ENCODE measurements around the gene ZNRD2. TPM values are rescaled to one million over a fixed set of nuclear protein-coding genes. Genes with fewer than 3 reads are reported as not detected.
"Not testable (repeated sequence)": the region's sequence is repeated elsewhere in the genome, so short reads cannot be mapped to it uniquely, and the experiment has no call there.

ZNRD2 gene
- total RNA-seq, 1 experiment from 2014 or later, result 106 TPM

DNA sequence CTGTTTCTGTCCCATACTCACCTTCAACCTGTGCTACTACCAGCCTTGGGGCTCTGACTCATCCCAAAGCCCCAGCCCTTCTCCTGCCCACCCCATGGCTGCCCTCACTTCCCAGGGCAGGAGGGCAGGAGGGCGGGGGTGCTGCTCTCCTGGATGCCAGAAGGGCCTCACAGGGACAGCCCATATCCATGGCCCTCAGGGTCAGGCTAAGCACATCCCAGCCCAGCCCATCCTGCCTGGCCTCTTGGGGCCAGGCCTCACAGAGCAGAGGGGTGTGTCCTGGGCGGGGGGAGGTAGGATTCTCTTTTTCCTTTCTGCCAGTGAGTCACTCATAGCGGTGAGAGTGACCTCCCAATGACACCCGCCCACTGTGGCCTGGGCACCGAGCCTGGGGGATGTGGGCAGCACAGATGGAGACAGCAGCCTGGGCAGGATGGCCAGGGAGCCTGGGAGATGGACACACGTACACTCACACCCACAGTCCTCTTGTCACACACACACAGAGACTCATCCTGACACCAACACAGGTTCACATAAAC is 14.5 kb upstream of the ZNRD2 start:
- peak; percentile 98 for DNase-seq (ENCODE audit: low read depth)

DNA sequence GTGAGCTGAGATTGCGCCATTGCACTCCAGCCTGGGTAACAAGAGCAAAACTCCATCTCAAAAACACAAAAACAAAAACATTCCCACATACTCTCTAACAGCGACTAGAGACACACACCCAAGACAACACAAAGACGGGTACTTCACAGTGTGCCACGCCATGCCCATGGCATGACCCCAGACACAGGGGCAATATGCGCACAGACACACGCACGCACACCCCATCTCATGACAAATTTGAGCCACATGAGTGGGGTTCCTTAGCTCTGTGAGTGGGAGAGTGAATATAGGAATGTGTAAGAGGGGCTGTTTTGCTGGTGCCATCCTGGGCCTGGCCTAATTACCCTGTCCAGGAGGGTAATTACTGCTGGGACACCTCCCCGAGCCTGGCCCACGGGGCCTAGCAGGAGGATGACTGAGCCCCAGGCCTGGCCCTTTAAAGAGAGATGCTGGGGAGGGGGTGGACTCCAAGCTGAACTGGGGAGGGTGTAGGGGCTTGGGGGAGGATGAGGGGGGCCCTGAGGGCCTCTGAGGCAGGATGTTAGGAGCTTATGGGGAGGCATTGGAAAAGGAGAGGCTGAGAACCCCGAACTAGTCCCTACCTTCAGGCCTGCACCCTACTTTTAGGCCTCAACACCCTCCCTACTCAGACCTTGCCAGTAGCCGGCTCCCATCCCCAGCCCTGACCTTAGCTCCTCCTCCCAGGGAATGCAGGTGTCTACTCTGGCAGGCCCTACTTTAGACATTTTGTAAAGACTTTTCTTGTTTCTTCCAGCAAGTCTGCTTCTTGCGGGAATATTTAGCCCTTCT is 13.6 kb upstream of the ZNRD2 start:
- peak; percentile 48 for DNase-seq (ENCODE audit: low read depth)

GRCh38 chr11:65557280-65558001 is 12.8 kb upstream of the ZNRD2 start:
- DNase-seq (ENCODE audit: low read depth), result no peak

DNA sequence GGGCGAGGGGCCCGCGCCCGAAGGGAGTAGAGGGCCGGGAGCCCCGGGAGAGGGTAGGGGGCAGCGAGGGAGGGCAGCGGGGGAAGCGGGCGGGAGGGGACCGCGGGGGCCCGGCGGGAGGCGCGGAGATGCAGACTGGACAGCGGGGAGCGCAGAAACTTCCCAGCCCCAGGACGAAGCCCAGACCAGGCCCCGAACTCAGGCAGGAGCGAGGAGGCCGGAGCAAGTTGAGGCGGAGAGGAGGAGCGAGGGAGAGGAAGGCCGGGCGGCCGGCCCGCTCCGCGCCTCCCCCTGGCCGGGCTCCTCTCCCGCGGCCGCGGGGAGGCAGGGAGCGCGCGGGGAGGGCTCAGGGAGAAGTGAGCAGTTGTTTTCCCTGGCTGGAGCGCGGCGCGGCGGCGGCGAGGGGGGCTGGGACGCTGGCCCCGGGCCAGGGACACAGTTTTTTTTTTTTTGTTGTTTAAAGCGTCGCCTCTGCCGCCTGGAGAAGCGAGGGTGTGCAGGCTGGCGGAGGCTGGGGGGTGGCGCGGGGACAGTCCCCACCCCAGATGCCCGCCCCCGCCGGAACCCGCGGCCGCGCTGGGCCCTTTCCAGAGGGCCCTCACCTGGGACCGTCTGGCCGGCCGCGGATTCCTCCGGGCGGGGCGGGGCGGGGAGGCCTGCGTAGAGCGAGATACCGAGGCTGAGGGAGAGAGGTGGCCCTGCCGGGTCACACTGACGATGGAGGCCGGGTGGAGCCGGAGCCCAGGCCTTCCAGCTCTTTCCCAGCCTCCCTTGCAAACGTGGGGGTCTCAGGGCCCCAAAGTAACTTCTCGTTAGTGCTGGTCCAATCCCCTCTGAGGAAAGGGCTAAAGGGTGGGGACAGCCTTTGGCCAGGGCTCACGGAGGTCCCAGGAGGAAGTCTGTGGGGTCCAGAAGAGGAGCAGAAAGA is 12.0 kb upstream of the ZNRD2 start, which contains the start of gene LTBP3:
TSS of gene LTBP3 (minus strand) at position 358 of the 928 bp plus-strand sequence. CDS start 400 bp downstream, outside the sequence.
- peak; percentile 86 for DNase-seq (ENCODE audit: low read depth)

GRCh38 chr11:65558930-65559509 is 11.3 kb upstream of the ZNRD2 start:
- peak; percentile 50 for DNase-seq (ENCODE audit: low read depth)

DNA sequence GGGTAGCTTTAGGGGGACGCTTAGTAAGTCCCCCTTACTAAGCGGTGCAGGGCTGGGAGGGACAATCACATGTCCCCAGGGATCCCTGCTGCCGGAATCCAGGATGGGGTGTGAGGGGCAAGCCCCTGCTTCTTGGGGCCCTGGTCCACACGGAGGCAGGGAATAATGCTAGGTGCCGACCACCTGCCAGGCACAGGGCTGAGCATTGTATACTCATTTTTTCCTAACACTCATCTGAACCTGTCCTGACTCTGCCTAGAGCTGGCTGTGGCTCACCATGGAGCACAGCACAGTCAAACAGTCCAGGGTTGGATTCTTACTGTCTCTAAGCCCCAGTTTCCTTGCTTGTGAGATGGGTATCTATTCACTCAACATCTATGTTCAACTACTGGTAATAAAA is 10.7 kb upstream of the ZNRD2 start:
- DNase-seq (ENCODE audit: low read depth), result no peak

DNA sequence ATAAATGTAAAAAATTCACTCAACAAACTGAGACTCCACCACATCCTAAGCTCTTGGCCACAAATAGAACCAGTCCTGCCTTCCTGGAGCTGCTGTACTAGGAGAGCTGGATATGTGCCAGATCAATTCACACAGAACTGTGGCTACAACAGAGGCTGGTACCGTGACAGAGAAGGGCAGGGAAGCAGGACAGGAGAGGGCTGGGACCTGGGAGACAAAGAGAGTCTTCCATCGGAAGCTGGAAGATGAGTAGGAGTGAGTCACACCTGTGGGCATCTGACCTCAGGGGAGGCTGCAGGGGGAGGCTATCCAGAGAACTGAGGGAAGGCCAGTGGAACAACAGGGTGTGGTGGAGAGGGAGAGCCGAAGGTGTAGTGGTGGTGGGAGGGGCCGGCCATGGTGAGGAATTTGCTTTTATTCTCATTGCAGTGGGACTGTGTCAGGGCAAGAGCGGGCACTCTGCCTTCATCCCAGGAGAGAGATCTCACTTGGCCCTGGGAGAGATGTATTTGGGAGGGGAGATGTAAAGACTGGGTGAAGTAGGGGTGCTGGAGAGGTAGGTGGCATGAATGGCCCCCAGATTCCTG is 10.2 kb upstream of the ZNRD2 start:
- DNase-seq (ENCODE audit: low read depth), result peak; percentile 93

GRCh38 chr11:65560555-65561418 is 9.5 kb upstream of the ZNRD2 start:
- peak; percentile 85 for DNase-seq (ENCODE audit: low read depth)

- no peak for DNase-seq (ENCODE audit: low read depth)
These were observed 8.3 kb upstream of the ZNRD2 start for GRCh38 chr11:65562020-65562419.

DNA sequence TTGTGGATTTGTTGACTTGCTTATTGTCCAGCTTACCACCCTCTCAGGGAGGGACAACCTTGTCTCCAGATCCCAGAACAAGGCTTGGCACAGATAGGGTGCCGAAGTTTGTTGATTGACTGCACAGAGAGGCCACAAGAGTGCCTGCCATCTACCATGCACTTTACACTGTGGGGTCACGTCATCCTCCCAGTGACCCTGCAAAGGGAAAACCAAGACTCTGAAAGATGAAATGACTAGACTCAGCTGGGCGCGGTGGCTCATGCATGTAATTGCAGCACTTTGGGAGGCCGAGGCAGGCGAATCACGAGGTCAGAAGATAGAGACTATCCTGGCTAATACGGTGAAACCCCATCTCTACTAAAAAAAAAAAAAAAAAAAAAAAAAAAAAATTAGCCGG is 7.5 kb upstream of the ZNRD2 start:
- DNase-seq (ENCODE audit: low read depth), result no peak

DNA sequence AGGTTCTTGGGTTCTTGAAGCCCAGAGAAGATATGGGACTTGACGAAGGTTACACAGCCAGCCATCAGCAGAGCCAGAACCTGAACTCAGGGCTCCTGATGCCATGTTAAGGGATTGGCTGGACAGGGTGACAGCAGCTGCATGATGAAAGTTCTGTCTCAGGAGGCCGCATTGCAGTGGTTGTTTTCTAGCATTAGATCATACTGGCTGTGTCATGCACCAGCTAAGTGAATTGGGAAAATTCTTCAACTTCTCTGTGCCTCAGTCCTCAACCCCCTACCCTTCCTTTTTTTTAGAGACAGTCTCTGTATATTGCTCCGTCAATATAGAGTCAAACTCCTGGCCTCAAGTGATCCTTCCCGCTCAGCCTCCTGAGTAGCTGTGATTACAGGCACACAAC is 6.7 kb upstream of the ZNRD2 start:
- no peak for DNase-seq (ENCODE audit: low read depth)

DNA sequence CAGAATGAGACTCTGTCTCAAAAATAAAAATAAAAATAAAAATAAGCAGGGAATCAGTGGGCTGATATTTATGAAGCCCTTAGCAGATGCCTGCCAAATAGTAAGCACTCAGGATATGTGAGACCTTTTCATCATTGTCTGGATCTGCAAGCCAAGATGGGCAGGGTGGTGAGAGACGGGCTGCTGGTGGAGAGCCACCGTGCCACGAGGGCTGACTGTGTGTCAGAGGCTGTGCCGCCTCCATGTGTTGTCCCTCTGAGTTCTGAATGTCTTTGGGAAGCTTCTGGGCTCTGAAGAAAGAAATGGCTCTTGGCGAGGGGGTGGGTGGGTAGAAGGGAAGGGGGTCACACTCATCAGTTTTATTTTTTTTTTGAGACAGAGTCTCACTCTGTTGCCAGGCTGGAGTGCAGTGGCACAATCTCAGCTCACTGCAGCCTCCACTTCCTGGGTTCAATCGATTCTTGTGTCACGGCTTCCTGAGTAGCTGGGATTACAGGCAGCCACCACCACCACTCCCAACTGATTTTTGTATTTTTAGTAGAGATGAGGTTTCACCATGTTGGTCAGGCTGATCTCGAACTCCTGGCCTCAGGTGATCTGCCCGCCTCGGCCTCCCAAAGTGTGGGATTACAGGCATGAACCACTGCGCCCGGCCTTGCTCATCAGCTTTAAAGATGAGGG is 5.3 kb upstream of the ZNRD2 start:
- DNase-seq (ENCODE audit: low read depth), result not testable (repeated sequence)

DNA sequence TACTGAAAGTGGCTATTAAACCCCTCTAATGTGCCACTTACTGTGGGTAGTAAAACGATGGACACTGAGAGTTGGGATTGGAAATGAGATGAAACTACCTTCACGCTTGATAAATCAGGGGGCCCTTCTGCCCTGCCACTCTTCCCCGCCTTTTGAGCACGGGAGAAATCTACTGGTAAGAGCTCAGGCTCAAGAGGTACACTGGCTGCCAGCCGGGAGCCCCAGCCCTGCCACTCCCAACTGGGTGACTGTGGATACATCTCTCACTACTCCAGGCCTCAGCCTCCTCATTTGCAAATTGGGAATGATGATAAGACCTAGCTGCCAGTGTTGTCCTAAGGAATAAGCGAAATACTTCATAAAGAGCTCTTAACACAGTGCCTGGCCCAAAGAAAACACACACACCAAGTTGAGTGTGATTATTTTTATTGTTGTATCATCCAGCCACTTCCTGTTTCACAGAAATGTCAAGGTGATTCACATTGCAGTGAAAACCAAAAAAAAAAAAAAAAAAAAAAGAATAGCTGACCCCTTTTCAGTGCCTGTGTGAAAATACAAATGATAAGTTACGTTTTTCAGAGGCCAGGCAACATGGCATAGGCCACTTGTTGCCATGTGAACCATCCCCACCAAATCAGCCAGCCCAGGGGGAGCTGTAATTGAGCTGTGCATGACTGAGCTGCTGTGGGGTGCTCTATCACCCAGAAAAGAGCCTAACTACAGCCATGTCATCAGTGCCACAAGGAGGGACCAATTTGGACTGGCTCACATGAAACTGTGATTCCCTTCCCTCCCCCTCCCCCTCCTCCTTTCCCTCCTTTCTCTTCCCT is 4.4 kb upstream of the ZNRD2 start:
- DNase-seq (ENCODE audit: low read depth), result peak; percentile 66

GRCh38 chr11:65569164-65569972 is 909 bp upstream of the ZNRD2 start:
- no peak for DNase-seq (ENCODE audit: low read depth)

DNA sequence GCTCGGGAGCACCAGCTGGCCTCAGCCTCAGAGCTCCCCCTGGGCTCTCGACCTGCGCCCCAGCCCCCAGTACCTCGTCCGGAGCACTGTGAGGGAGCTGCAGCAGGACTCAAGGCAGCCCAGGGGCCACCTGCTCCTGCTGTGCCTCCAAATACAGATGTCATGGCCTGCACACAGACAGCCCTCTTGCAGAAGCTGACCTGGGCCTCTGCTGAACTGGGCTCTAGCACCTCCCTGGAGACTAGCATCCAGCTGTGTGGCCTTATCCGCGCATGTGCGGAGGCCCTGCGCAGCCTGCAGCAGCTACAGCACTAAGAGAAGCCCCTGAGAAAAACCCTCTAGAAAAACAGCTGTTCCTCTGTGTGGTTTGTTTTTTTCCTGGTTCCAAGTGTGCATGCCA is 1.1 kb downstream of the ZNRD2 start:
- no peak for DNase-seq (ENCODE audit: low read depth)

DNA sequence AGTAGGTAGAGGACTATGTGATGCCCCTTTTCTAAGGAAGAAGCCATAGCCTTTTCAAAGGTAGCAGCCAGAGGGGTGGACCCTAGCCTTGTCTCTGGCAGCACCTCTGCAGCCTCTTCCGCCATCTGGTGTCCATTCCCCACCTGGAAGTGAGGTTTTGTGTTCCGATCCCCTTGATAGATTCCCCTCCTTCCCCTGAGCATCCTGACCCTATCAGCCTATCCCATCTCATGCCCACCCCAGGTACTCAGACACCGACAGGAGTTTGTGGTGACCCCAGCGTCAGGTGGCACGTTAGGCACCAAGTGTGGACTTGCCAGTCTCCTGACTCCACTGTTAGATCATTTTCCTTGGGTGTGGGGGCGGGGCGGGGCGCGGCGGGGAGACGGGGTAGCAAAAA is 1.7 kb downstream of the ZNRD2 start:
- peak; percentile 74 for DNase-seq (ENCODE audit: low read depth)

GRCh38 chr11:65572356-65573051 is 2.2 kb downstream of the ZNRD2 start, which contains the start of gene FAM89B:
Gene FAM89B, plus strand, starts transcription at chr11:65572538. Its CDS starts 132 bp downstream, at chr11:65572670.
- DNase-seq (ENCODE audit: low read depth), result peak; percentile 85
